G401.6 (cell line): ENCODE results near the gene ZDHHC17.
A peak's percentile ranks its signal among the peaks of the same experiment; 100 is the strongest.

ENCODE experiments used
- FAIRE-seq: peaks from 2 replicates; lab custom pipeline; 2012; peaks lifted over from hg19 to GRCh38; lab: Jason Lieb, UNC

The ZDHHC17 gene

DNA sequence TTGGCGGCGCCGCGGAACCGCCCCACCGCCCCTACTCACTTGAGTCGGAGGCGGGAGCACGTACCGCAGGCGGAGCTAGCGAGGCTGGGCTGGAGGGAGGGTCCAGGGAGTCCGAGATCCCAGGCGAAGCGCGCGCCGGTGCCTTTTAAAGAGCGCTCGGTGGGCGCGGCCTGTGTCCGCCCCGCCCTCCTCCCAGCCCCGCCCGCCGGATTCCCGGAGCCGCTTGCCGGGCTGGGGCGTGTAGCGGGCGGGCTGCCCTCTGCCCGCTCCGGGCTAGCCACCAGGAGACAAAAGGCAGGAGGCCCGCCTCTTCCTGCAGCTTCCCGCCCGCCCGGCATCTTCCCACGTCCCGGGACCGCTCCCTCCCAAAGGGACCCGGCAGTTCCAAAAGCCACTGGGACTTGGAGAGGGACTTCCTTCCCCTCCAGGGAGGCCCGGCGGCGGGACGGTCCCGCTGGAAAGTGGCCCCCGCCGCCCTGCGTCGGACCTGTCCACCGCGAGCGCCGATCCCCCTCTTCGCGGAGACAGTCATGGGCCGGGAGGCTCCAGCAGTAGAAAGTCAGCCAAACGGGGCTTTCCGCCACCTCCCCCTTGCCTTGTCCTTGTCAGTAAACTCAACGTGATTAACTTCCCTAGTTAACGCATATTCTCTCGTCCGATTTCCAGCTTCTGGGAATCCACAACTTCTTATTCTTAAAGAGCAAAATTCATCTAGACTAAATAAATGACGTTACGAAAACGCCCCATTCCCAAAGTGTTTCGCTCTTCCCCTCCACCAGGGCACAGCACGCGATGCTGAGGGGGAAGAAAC lies 115.2 kb downstream of the ZDHHC17 start, which contains the start of gene CSRP2:
Gene CSRP2 (minus strand): TSS at position 121 of the 811 bp plus-strand sequence. CDS start 12,759 bp downstream, outside the sequence.
- FAIRE-seq = peak; percentile 40

GRCh38 chr12:76879710-76880518 lies 116.0 kb downstream of the ZDHHC17 start:
- FAIRE-seq = no peak

DNA sequence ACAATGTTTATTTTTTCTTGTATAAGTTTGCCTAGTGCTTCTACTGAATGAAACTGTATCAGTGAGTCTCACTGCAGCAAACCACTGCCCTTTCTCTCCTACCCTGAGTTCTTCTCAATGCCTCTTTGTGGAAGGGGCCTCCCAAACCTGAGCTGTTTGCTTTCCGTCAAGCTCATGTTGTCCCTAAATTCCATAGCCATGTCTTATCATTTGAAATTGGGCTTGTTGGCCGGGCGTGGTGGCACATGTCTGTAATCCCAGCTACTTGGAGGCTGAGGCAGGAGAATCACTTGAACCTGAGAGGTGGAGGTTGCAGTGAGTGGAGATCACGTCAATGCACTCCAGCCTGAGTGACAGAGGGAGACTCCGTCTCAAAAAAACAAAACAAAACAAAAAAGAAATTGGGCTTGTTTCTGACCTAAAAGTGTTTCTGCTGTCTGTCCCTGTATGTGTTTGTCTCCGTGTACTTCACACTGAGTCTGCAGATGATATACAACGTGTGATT lies 116.7 kb downstream of the ZDHHC17 start:
- no peak for FAIRE-seq

GRCh38 chr12:76881142-76881541 lies 117.2 kb downstream of the ZDHHC17 start:
- no peak for FAIRE-seq

DNA sequence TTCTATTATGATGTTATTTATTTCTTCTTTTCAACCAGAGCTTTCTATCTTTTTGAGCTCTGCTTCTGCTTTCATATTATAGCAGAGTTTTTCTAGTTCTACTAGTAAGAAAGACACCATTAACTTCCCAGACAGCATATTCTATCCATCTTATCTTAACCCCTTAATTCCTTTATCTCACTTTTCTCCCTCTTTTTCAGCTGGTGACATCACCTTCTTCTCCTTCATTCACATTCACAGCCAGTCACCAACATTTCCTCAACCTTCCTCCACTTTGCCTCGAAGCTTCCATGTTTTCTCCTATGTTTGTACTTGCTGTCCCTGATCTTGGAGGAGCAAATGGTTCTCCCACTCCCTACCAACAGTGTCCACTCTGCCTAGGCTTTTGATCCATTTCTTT lies 118.5 kb downstream of the ZDHHC17 start:
- no peak for FAIRE-seq

DNA sequence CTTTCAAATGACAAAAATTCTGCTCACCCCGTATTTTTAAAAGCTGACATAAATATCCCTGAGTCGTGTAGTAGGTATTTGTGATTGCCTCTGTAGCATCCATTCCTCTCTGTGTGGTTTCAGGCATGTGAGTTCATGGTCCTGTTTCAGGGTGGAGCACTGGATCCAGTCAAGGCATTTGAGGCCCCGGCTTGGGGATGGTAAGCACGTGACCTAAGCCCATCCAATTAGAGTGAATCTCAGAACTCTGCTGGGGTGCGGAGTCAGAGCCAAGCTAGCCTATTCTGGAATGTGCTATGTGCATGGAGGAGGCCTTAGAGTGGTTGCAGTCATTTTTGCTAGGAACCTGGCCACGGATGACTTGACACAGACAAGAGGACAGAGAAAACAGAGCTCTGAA lies 119.2 kb downstream of the ZDHHC17 start:
- FAIRE-seq = no peak

- no peak for FAIRE-seq
Measured at GRCh38 chr12:76883811-76884210, 119.9 kb downstream of the ZDHHC17 start.

- FAIRE-seq = no peak
Measured at GRCh38 chr12:76888775-76889174, 124.9 kb downstream of the ZDHHC17 start.

DNA sequence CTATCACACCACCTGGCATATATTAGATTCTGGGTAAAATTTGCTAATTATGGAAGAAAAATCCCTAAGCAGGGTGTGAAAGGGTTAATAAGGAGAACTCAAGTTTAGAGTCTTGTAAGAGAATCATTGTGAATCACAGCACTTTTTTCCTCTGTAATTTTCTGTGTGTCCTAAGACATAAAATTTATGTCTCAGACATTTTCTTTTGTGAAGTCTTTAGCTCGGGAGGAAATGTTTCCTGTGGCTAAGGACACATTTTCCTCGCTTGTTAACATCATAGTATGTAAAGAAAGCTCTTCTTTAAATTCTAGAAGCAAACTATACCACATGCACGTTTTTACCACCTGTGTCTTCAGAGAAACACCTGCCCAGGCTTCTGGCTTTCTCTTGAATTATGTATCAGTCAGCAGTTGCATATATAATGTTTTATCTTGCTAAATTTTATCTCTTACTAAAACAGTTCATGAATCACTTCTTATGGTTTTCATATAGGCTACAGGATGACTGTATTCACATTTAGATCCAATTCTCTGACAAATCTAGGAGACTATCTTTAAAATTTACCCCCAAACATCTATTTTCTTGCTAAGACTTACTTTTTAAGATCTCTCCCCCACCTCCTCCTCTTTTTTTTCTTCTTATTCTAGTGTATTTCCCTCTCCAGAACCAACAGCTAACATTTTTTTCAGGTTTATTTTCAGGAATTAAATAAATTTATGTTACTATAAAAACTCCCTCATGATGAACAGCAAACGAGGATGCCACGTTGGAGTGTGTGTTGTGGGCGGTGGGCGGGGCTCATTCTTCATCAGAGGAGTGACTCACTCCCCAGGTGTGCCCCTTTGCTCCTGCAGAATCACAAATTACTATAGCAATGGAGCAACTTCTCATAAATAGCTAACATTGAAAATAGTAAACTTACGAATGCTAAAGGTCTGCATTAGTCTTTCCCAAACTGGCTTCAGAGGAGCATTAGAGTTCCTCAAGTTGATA lies 126.5 kb downstream of the ZDHHC17 start:
- FAIRE-seq = no peak

DNA sequence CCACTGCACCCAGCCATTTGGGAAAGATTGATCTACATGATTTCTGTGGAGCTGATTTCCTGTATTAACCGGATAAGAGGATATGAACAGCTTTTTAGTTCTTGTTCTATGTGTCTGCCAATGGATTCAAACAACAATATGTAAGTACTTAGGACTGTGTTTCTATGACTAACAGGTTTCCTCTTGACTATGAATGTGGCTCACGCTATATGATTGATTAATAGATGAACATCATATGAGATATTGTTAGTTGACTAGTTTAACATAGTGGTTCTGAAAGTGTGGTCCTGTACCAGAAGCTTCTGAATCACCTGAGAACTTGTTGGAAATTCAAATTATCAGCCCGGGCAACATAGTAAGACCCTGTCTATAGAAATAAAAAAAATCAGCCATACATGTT lies 127.7 kb downstream of the ZDHHC17 start:
- no peak for FAIRE-seq

DNA sequence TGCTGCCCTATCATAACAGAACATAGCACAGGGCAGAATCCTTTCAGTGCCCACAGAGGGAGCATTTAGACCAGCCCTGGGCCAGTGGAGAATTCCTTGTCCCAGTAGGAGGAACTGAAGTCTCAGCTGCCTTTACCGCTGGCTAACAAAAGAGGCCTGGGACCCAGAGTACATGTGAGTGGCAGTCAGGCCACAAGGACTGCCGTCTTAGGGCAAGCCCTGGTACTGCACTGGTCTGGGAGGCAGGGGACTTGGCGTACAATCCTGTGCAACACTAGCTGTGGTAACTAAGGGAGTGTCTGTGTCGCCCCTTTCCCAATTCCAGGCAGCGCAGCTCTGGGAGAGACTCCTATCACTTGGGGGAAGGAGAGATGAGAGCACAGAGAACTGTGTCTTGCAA lies 131.9 kb downstream of the ZDHHC17 start:
- no peak for FAIRE-seq

- FAIRE-seq = no peak
Measured at GRCh38 chr12:76896274-76896673, 132.4 kb downstream of the ZDHHC17 start.

GRCh38 chr12:76898442-76898841 lies 134.5 kb downstream of the ZDHHC17 start:
- no peak for FAIRE-seq

DNA sequence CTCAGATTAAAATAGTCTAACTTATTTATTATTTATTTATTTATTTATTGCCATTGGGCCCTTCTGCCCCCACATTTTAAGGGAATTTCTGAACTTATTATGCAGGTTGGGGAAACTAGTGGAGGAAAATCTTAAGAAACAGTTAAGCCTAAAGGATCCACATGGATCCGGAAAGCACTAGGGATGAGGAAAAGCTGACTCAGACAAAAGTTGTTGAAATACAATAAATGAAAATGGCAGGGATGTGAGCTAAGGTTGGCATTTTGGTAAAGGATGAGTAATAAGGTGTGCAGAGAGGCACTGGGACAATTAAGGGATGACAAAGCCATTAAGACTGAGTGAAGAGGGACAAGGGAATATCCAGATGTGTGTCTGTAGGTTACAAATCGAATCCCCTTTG lies 135.6 kb downstream of the ZDHHC17 start:
- FAIRE-seq = no peak

DNA sequence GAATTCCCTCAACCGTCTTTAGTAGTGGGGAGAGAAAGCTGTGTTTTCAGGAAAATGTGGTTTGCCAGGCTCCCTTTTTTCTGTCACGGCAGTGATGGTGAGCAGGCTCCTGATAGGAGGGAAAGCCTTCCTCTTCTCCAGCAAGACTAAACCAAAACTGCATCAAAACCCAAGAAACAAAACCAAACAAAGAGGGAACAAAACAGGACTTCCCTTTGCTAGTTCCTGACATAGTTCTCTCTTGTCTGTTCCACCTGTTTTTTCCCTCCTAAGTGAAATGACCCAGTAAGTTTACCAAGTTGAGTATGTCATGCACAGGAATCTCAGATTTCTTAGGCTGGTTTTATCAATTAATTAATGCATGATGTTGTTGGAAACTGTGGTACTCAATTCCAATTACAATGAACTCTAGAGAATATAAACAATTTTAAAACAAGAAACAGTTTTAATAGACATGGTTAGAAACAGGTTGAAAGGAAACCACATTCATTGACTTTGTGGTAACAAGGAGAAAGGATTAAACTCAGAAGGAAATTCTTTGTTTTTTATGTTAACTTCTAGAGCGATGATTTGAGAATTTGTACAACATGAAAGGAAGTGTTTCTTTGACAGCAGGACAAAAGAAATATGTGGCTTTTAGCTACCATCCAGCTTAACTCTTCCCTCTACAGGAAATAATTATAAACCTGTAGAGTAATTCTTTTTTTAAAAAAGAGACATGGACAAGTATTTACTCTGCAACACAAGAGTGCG lies 137.9 kb downstream of the ZDHHC17 start:
- no peak for FAIRE-seq
